SW 1271 (cell line): ENCODE measurements around the gene NCR2.
A peak's percentile ranks its signal among the peaks of the same experiment; 100 is the strongest.

Experiments used
- DNase-seq, 2 experiments: peaks; one replicate each; lab custom pipeline; 2025; lab: John Stamatoyannopoulos, UW

NCR2 gene

GRCh38 chr6:41359617-41360313, 24.4 kb downstream of the NCR2 start:
- no peak for DNase-seq

GRCh38 chr6:41360314-41360685, 24.9 kb downstream of the NCR2 start:
- no peak for DNase-seq

- no peak for DNase-seq
Measured at GRCh38 chr6:41366150-41366549, 30.7 kb downstream of the NCR2 start.

- DNase-seq: no peak
Measured at GRCh38 chr6:41367061-41367460, 31.7 kb downstream of the NCR2 start.

GRCh38 chr6:41367700-41368099, 32.3 kb downstream of the NCR2 start:
- DNase-seq: peak; percentile 22 to 68

- peak in 1 of 2 experiments; percentile 45 for DNase-seq
Measured at GRCh38 chr6:41370488-41371111, 35.2 kb downstream of the NCR2 start.

GRCh38 chr6:41371461-41371991, 36.1 kb downstream of the NCR2 start:
- DNase-seq: no peak

- DNase-seq: no peak
Measured at GRCh38 chr6:41371992-41372831, 36.8 kb downstream of the NCR2 start.

GRCh38 chr6:41372832-41373626, 37.6 kb downstream of the NCR2 start:
- DNase-seq: no peak

- no peak for DNase-seq
Measured at GRCh38 chr6:41373627-41373918, 38.2 kb downstream of the NCR2 start.

GRCh38 chr6:41373919-41374617, 38.7 kb downstream of the NCR2 start:
- DNase-seq: no peak

- DNase-seq: no peak
Measured at GRCh38 chr6:41374618-41375590, 39.5 kb downstream of the NCR2 start.

- no peak for DNase-seq
Measured at GRCh38 chr6:41375598-41376151, 40.3 kb downstream of the NCR2 start.

- no peak for DNase-seq
Measured at GRCh38 chr6:41376176-41376575, 40.8 kb downstream of the NCR2 start.

- DNase-seq: no peak
Measured at GRCh38 chr6:41377071-41377470, 41.7 kb downstream of the NCR2 start.

GRCh38 chr6:41379306-41379705, 43.9 kb downstream of the NCR2 start:
- DNase-seq: no peak

GRCh38 chr6:41386594-41386993, 51.2 kb downstream of the NCR2 start:
- DNase-seq: no peak

- no peak for DNase-seq
Measured at GRCh38 chr6:41392246-41392645, 56.8 kb downstream of the NCR2 start.

GRCh38 chr6:41396335-41396734, 60.9 kb downstream of the NCR2 start:
- DNase-seq: no peak

GRCh38 chr6:41399424-41399823, 64.0 kb downstream of the NCR2 start:
- DNase-seq: no peak
